ENCODE measurements around the gene TMC1. TPM values are rescaled to one million over a fixed set of nuclear protein-coding genes. Genes with fewer than 3 reads are reported as not detected.

Gene TMC1
- total RNA-seq, 1 donor from 2014 or later = not detected

GRCh38 chr9:72656021-72656420 is 134.6 kb downstream of the TMC1 start:
- no peak for DNase-seq (ENCODE audit: extremely low spot score, unreplicated experiment)
- no peak for TF ChIP-seq CTCF (IDR thresholded peaks at IDR 0.05)
- Mint-ChIP-seq H3K4me1 (ENCODE audit: unreplicated experiment) (no peaks in the 10 kb centered on the region), H3K27me3 (ENCODE audit: unreplicated experiment) (peaks cover 56% of the 10 kb centered on the region), H3K27ac (ENCODE audit: unreplicated experiment) (no peak overlapping the region), H3K36me3 (ENCODE audit: unreplicated experiment) (no peaks in the 10 kb centered on the region), H3K9me3 (ENCODE audit: unreplicated experiment) (no peaks in the 10 kb centered on the region), H3K4me3 (ENCODE audit: unreplicated experiment) (no peak overlapping the region)

- Mint-ChIP-seq H3K4me3 (ENCODE audit: unreplicated experiment) (no peak overlapping the region), H3K27ac (ENCODE audit: unreplicated experiment) (no peak overlapping the region), H3K27me3 (ENCODE audit: unreplicated experiment) (peaks cover 53% of the 10 kb centered on the region)
These were observed 135.6 kb downstream of the TMC1 start for GRCh38 chr9:72657023-72657422.

GRCh38 chr9:72658703-72659102 is 137.3 kb downstream of the TMC1 start:
- H3K4me3 Mint-ChIP-seq (ENCODE audit: unreplicated experiment) = no peak overlapping the region
- no peaks in the 10 kb centered on the region for H3K9me3 Mint-ChIP-seq (ENCODE audit: unreplicated experiment)
- H3K36me3 Mint-ChIP-seq (ENCODE audit: unreplicated experiment) = no peaks in the 10 kb centered on the region
- H3K27me3 Mint-ChIP-seq (ENCODE audit: unreplicated experiment) = peaks cover 48% of the 10 kb centered on the region
- no peak for DNase-seq (ENCODE audit: extremely low spot score, unreplicated experiment)
- H3K4me1 Mint-ChIP-seq (ENCODE audit: unreplicated experiment) = no peaks in the 10 kb centered on the region
- no peak overlapping the region for H3K27ac Mint-ChIP-seq (ENCODE audit: unreplicated experiment)
- no peak for TF ChIP-seq CTCF (IDR thresholded peaks at IDR 0.05)

More at GRCh38 chr9:72657023-72657422, 135.6 kb downstream of the TMC1 start:
- no peak for TF ChIP-seq CTCF (IDR thresholded peaks at IDR 0.05)
- Mint-ChIP-seq H3K9me3 (ENCODE audit: unreplicated experiment) (no peaks in the 10 kb centered on the region), H3K36me3 (ENCODE audit: unreplicated experiment) (no peaks in the 10 kb centered on the region), H3K4me1 (ENCODE audit: unreplicated experiment) (no peaks in the 10 kb centered on the region)
- no peak for DNase-seq (ENCODE audit: extremely low spot score, unreplicated experiment)

GRCh38 chr9:72661401-72662135 is 140.2 kb downstream of the TMC1 start:
- no peak for DNase-seq (ENCODE audit: extremely low spot score, unreplicated experiment)
- Mint-ChIP-seq H3K4me1 (ENCODE audit: unreplicated experiment) (no peaks in the 10 kb centered on the region), H3K27ac (ENCODE audit: unreplicated experiment) (no peak overlapping the region)

More at GRCh38 chr9:72661401-72662135, 140.2 kb downstream of the TMC1 start:
- Mint-ChIP-seq H3K27me3 (ENCODE audit: unreplicated experiment) (peaks cover 34% of the 10 kb centered on the region), H3K36me3 (ENCODE audit: unreplicated experiment) (no peaks in the 10 kb centered on the region), H3K9me3 (ENCODE audit: unreplicated experiment) (peaks cover 5% of the 10 kb centered on the region), H3K4me3 (ENCODE audit: unreplicated experiment) (no peak overlapping the region)
- no peak for TF ChIP-seq CTCF (IDR thresholded peaks at IDR 0.05)
